Muscle of leg (tissue), 11 donors: Measurements from ENCODE around the gene CAMTA1. TPM values are rescaled to one million over a fixed set of nuclear protein-coding genes. Genes with fewer than 3 reads are reported as not detected.
A peak's percentile ranks its signal among the peaks of the same experiment; 100 is the strongest.

Experiments used
- DNase-seq: peaks from one replicate; pipeline ENCODE4 v3.0.0; 2013
- H3K27ac ChIP-seq: one replicate; pipeline ENCODE4 v1.5.1; 2013; ENCODE audit warnings: mild to moderate bottlenecking, low read length, control low read depth
- H3K27me3 ChIP-seq: one replicate; pipeline ENCODE4 v1.6.1; 2013; ENCODE audit warnings: low read length; ENCODE audit not compliant: control insufficient read depth, insufficient read depth
- H3K36me3 ChIP-seq: one replicate; pipeline ENCODE4 v1.6.1; 2013; ENCODE audit warnings: low read length; ENCODE audit not compliant: control insufficient read depth, insufficient read depth
- H3K4me1 ChIP-seq: one replicate; pipeline ENCODE4 v1.6.1; 2013; ENCODE audit warnings: low read length; ENCODE audit not compliant: control insufficient read depth, insufficient read depth
- H3K4me3 ChIP-seq: one replicate; pipeline ENCODE4 v1.5.1; 2013; ENCODE audit warnings: low read length, control low read depth
- H3K9me3 ChIP-seq: replicated peaks from 2 replicates; pipeline ENCODE4 v1.6.1; 2013; ENCODE audit warnings: low read depth, low read length; ENCODE audit not compliant: control insufficient read depth
- WGBS: methylation state at CpG from one replicate; pipeline ENCODE4 v1.1.5; 2013; ENCODE audit warnings: missing lambda C conversion rate; ENCODE audit not compliant: insufficient coverage; 5-methylcytosine and 5-hydroxymethylcytosine counted together
- polyA plus RNA-seq, 8 donors: library from polyadenylated mRNA; unstranded; fragments of 120-200 nt; gene quantifications; one replicate each; pipeline versions ENCODE4 v1.2.1 to v1.2.3, GENCODE V29; 2013; ENCODE audit warnings: inconsistent platforms in 1 of 8, low replicate concordance in 1 of 8; ENCODE audit not compliant: insufficient read length in 8 of 8, insufficient read depth in 1 of 8
- total RNA-seq: library from RNA; stranded (reverse); fragments of 120-200 nt; gene quantifications from one replicate; pipeline ENCODE4 v1.2.4, GENCODE V29; 2013

CAMTA1 gene
- total and polyA plus RNA-seq, 9 donors: 36.4 to 56.4 (median 47.7) TPM

DNA sequence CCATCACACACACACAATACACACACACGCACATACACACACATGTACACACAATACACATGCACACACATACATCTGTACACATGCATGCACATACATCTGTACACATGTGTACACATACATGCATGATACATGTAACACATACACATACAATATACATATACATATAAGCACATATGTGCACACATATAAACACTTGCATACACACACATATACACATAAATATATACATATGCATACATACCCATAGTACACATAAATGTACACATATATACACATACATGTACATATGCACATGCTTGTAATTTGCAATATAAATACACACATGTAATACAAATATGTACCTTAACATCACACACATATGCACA is 703.2 kb downstream of the CAMTA1 start:
- WGBS: 75% methylated on average over 1 of the region's 1 CpG
- Histone ChIP-seq H3K4me1 (peaks cover 36% of the 10 kb centered on the region), H3K27me3 (peaks cover 2% of the 10 kb centered on the region), H3K27ac (no peak overlapping the region), H3K36me3 (no peaks in the 10 kb centered on the region), H3K9me3 (no peaks in the 10 kb centered on the region), H3K4me3 (no peak overlapping the region)
- DNase-seq: no peak

DNA sequence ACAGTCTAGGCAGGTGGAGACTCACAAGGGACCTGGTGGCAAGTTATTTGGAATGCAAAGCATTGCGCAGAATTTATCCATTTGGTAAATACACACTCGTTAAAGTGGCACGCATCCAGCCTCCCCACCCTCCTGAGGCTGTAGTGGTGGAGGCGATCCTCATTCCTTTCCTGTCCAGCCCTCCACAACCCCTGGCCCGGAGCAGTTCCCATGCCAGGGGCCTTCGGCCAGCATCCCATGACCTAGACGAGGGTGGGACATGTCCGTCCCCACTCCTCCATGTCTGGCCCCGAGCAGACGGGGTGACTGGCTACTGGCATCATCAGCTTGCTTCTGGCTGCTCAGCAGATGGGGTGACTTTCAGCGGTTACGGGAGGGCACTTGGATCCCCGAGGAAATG is 704.3 kb downstream of the CAMTA1 start:
- peaks cover 2% of the 10 kb centered on the region for H3K27me3 ChIP-seq
- H3K9me3 ChIP-seq: no peaks in the 10 kb centered on the region
- H3K27ac ChIP-seq: no peak overlapping the region
- peaks cover 43% of the 10 kb centered on the region for H3K4me1 ChIP-seq
- DNase-seq: no peak
- no peaks in the 10 kb centered on the region for H3K36me3 ChIP-seq
- H3K4me3 ChIP-seq: no peak overlapping the region
- WGBS: 63% methylated on average over 10 of the region's 13 CpGs

DNA sequence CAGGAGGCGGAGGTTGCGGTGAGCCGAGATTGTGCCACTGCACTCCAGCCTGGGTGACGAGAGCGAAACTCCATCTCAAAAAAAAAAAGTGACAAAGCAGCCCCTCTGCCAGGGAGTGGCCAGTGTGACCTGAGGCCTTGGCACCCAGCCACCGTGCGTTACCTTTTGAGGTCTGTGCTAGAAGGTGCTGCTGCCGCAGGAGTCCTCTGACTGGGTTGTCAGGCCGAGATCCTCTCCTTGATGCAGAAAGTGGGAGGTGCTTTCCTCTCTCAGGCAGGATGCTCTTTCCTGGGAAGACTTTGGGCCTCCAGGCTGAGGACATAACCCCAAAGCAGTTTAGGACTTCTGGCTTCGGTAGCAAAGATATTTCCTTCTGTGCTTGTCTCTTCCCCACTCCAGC is 705.3 kb downstream of the CAMTA1 start:
- Histone ChIP-seq H3K9me3 (no peaks in the 10 kb centered on the region), H3K27me3 (peaks cover 2% of the 10 kb centered on the region), H3K4me1 (peaks cover 44% of the 10 kb centered on the region), H3K27ac (no peak overlapping the region), H3K36me3 (no peaks in the 10 kb centered on the region), H3K4me3 (no peak overlapping the region)
- no peak for DNase-seq
- WGBS: 82% methylated on average over 7 of the region's 10 CpGs

DNA sequence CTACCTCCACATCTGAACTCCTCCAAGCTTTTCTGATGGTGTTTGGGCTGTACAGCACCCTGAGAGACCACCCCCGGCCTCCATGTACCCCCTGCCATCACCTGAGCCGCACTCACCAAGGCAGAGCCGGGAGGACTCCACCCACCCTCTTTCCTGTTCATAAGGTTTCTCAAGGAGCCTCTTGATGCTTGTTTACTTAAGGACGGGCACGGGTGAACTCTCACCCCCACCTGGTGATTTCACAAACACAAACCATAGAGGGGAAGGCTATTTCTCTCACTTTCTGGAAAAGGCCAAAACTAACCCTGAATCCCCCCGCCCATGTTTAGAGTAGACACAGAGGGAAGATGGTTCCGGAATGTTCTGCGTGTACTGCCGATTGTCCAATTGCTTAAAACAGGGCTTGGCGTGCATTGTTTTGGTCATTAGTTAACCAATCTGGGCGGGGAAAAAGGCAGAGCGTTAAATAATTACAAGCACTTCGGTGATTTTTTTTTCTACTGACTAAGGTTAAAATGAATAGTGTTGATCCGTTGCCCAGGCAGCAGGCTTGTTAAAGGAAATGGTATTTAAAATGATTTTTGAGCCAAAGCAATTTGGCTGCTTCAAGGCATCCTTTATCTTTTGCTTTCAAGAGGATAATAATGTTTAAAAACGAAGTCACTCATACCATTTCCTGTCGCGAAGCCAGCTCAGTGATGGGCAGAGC is 706.0 kb downstream of the CAMTA1 start:
- DNase-seq: peak; percentile 69
- Histone ChIP-seq H3K9me3 (no peaks in the 10 kb centered on the region), H3K27ac (no peak overlapping the region), H3K4me1 (peaks cover 48% of the 10 kb centered on the region), H3K4me3 (no peak overlapping the region), H3K27me3 (peaks cover 2% of the 10 kb centered on the region), H3K36me3 (no peaks in the 10 kb centered on the region)
- 63% methylated on average over 10 of the region's 17 CpGs for WGBS

DNA sequence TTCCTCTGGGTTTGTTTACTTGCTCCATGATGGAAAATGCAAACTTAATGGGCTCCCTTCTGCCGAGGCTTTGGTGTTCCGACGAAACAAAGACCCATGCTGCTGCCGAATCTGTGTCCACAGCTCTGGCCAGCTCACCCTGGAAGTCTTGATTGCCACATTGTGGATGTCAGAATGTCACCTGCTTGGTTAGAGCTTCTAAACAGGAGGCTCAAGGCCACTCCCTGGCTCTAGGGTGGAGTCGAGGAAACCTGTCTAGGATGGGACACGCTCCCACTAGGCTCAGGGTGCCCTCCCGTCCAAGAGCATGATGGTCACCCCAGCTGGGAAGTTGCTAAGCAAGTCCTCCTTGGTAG is 706.5 kb downstream of the CAMTA1 start:
- Histone ChIP-seq H3K27ac (no peak overlapping the region), H3K9me3 (no peaks in the 10 kb centered on the region), H3K36me3 (no peaks in the 10 kb centered on the region), H3K27me3 (peaks cover 2% of the 10 kb centered on the region), H3K4me3 (no peak overlapping the region), H3K4me1 (peaks cover 53% of the 10 kb centered on the region)
- WGBS: 53% methylated on average over 7 of the region's 7 CpGs
- DNase-seq: no peak

DNA sequence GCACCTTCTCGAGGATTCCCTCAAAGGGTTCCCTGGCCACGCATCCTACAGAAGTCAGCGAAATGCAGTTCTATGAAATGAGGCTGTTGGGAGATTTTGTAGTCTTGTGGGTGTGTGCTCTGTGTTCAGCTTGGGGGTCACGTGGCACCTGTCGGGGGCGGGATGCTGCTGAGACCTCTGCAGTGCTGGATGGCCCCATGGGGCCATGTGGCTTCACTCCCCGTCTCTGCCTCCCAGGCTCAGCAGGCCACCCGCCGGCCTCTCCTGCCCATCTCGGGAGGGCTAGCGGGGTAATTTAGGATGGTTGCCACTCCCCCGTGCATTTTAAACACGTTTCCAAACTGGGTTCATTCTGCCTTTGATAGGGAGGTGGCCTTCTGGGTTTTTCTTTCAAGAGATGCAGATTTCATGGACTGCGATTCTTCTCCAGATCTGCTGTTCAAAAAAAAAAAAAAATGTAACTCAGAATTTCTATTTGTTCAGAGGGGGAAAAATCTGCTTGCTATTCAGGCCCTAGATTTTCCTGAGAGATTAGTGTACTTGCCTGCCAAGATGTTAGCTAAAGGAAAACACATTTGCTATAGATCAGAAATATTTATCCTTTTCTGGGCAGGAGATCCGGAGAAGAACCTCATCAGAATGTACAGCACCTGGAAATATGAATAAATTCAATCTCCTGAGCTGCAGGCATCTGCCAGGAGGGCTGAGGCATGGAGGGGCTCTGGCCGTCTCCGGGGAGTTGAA is 708.6 kb downstream of the CAMTA1 start:
- Histone ChIP-seq H3K9me3 (no peaks in the 10 kb centered on the region), H3K27me3 (peaks cover 2% of the 10 kb centered on the region), H3K4me3 (no peak overlapping the region), H3K36me3 (no peaks in the 10 kb centered on the region), H3K4me1 (peaks cover 58% of the 10 kb centered on the region), H3K27ac (peak overlapping the region; percentile 55)
- DNase-seq: peak; percentile 91
- 27% methylated on average over 7 of the region's 17 CpGs for WGBS

DNA sequence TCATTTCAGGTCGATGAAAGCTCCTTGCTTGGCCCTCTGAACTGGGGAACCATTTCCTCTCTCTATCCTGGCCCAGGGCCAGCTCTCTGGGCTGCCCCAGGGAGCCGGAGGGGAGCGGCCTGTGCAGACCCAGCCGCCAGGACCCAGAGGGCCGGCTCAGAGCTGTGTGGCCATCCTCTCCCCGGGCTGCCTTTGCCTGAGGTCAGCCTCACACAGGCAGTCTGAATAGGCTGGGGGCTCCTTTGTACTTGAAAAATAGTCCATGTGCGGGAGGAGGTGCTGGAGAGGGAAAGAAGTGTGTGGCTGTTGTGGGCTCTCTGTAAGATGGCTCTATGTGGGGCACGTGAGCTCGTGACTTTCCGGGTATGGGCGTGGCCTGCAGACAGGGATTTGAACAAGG is 710.7 kb downstream of the CAMTA1 start:
- no peaks in the 10 kb centered on the region for H3K9me3 ChIP-seq
- WGBS: 51% methylated on average over 10 of the region's 11 CpGs
- peaks cover 58% of the 10 kb centered on the region for H3K4me1 ChIP-seq
- H3K27ac ChIP-seq: no peak overlapping the region
- H3K36me3 ChIP-seq: no peaks in the 10 kb centered on the region
- DNase-seq: no peak
- no peaks in the 10 kb centered on the region for H3K27me3 ChIP-seq
- no peak overlapping the region for H3K4me3 ChIP-seq

DNA sequence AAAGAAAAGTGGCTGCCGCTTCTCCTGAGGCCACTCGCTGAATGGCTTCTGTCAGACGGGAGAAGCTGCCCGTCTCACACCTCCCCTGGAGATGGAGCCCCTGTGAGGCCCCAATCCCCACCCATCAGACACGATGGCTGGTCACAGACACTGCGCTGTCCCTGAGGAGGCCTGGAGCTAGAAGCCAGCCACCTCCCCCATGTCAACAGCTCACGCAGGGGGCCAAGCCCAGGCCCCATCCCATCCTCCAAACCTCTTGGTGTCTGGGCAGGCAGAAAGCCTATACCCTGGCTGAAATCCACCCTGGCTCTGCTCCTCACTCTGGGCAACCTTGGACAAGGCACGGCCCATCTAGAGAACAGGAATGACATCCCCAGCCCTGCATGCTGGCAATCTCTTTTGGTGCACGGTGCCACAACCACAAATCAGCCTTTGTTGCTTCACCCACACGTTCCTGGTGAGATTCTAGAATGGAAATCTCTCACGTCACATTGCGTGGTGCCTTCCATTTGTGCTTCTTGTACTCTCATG is 711.9 kb downstream of the CAMTA1 start:
- 75% methylated on average over 12 of the region's 12 CpGs for WGBS
- H3K9me3 ChIP-seq: no peaks in the 10 kb centered on the region
- no peak for DNase-seq
- H3K4me3 ChIP-seq: no peak overlapping the region
- no peaks in the 10 kb centered on the region for H3K27me3 ChIP-seq
- H3K4me1 ChIP-seq: peaks cover 58% of the 10 kb centered on the region
- H3K36me3 ChIP-seq: no peaks in the 10 kb centered on the region
- no peak overlapping the region for H3K27ac ChIP-seq

DNA sequence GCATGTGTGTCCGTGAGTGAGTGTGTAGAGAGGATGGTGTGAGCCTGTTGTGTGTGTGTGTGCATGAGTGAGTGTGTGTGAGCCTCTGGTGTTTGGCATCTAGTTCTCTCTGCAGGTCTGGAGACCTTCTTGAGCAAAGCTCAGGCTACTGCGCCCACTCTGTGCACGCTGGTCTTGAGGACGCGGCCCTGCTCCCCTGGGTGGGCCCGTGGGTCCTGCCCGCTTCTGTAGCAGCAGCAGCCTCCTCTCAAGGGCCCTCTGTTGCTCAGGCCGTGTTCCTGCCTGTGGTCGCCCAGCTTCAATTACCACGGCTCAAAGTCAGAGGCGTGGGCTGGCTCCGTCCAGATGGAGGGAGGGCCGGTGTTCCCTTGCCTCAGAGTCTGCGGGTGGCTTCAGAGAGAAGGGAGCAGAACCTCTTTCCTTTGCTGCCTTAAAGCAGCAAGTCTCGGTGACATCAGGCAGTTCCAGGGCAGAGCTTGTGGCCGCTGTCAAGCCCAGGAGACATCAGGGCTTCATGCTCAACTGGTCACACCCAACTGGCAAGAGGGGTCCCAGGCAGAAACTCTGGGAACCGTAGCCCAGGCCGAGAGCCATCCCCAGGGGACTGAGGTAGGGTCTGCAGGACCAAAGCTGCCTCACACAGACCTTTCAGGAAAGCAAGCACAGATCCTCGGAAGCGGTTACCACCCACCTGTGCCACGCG is 715.3 kb downstream of the CAMTA1 start:
- H3K27me3 ChIP-seq: no peaks in the 10 kb centered on the region
- H3K27ac ChIP-seq: peak overlapping the region; percentile 39
- no peaks in the 10 kb centered on the region for H3K36me3 ChIP-seq
- H3K9me3 ChIP-seq: no peaks in the 10 kb centered on the region
- WGBS: 38% methylated on average over 22 of the region's 22 CpGs
- peaks cover 50% of the 10 kb centered on the region for H3K4me1 ChIP-seq
- no peak for DNase-seq
- H3K4me3 ChIP-seq: no peak overlapping the region

DNA sequence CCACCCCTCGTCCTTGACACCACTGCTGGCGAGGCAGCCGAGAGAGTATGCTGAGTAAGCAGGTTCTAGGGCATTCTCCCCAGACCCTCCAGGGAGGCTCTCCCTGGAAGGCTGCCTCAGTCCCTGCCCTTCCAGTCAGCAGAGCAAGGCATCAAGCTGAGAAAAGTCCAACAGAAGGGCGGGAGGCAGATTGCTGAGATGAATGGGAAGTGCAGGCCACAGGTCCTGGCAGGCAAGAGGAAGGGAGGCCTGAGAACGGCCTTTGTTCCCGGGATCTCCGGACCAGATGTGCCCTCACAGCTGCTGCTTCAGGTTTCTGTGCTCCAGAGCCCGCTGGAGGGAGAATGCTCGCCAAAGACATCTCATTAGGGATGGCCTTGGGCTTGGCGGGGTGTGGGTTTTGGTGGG is 715.8 kb downstream of the CAMTA1 start:
- 19% methylated on average over 7 of the region's 10 CpGs for WGBS
- no peaks in the 10 kb centered on the region for H3K27me3 ChIP-seq
- H3K27ac ChIP-seq: peak overlapping the region; percentile 39
- peak; percentile 87 for DNase-seq
- H3K4me1 ChIP-seq: peaks cover 45% of the 10 kb centered on the region
- no peaks in the 10 kb centered on the region for H3K36me3 ChIP-seq
- H3K9me3 ChIP-seq: no peaks in the 10 kb centered on the region
- no peak overlapping the region for H3K4me3 ChIP-seq
